PFSK-1 (cell line): ENCODE results near the gene ATAD1.

Source experiments
- FOXP2 ChIP-seq: optimal IDR thresholded peaks from 2 replicates; pipeline ENCODE3; 2011; ENCODE audit warnings: borderline replicate concordance, control low read depth, inconsistent platforms; ENCODE audit not compliant: insufficient read depth; ENCODE audit errors: extremely low read length, extremely low read depth
- POLR2AphosphoS5 ChIP-seq: IDR thresholded peaks from 2 replicates; pipeline ENCODE4 v1.6.1; 2012; ENCODE audit warnings: low read depth, mild to moderate bottlenecking, control low read depth, low read length, moderate library complexity
- TAF1 ChIP-seq: IDR thresholded peaks from 2 replicates; pipeline ENCODE4 v1.6.1; 2012; ENCODE audit warnings: low read length, control low read depth, borderline replicate concordance; ENCODE audit not compliant: insufficient read depth
- TF ChIP-seq, protein P1 (sequence below), 2 experiments: IDR thresholded peaks; 2 replicates each; pipeline versions ENCODE4 v1.6.1 to v1.8.0; 2011 to 2012; ENCODE audit warnings: low read depth in 2 of 2, low read length in 2 of 2, control low read depth in 1 of 2, inconsistent platforms in 1 of 2, mild to moderate bottlenecking in 1 of 2, moderate library complexity in 1 of 2; ENCODE audit not compliant: insufficient read depth in 1 of 2

DNA sequence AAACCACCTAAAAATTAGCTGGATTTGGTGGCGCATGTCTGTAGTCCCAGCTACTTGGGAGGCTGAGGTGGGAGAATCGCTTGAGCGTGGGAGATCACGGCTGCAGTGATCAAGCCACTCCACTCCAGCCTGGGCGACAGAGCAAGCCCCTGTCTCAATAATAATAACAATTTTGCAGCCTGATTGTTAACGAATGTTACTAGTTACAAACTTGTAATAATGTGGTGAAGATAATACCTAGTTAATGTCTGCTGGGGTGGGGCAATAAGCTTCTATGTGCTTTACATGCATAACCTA is 1.2 kb upstream of the ATAD1 start:
- TF ChIP-seq POLR2AphosphoS5 (no peak), TAF1 (no peak), FOXP2 (no peak)
- TF ChIP-seq, protein P1, sequence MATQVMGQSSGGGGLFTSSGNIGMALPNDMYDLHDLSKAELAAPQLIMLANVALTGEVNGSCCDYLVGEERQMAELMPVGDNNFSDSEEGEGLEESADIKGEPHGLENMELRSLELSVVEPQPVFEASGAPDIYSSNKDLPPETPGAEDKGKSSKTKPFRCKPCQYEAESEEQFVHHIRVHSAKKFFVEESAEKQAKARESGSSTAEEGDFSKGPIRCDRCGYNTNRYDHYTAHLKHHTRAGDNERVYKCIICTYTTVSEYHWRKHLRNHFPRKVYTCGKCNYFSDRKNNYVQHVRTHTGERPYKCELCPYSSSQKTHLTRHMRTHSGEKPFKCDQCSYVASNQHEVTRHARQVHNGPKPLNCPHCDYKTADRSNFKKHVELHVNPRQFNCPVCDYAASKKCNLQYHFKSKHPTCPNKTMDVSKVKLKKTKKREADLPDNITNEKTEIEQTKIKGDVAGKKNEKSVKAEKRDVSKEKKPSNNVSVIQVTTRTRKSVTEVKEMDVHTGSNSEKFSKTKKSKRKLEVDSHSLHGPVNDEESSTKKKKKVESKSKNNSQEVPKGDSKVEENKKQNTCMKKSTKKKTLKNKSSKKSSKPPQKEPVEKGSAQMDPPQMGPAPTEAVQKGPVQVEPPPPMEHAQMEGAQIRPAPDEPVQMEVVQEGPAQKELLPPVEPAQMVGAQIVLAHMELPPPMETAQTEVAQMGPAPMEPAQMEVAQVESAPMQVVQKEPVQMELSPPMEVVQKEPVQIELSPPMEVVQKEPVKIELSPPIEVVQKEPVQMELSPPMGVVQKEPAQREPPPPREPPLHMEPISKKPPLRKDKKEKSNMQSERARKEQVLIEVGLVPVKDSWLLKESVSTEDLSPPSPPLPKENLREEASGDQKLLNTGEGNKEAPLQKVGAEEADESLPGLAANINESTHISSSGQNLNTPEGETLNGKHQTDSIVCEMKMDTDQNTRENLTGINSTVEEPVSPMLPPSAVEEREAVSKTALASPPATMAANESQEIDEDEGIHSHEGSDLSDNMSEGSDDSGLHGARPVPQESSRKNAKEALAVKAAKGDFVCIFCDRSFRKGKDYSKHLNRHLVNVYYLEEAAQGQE (IDR thresholded peaks at IDR 0.05; ENCODE audit: insufficient read depth in 1 of 2, low read depth in 2 of 2, low read length in 2 of 2): no peak
